Thymus (tissue), 14 donors: Measurements from ENCODE around the gene POTEF. TPM values are rescaled to one million over a fixed set of nuclear protein-coding genes. Genes with fewer than 3 reads are reported as not detected.
"Not testable (repeated sequence)": the region's sequence is repeated elsewhere in the genome, so short reads cannot be mapped to it uniquely, and the experiment has no call there.

Experiments
- DNase-seq, 9 donors: peaks; one replicate each; pipeline ENCODE4 v3.0.0-alpha.2; 2013; ENCODE audit warnings: low spot score in 9 of 9, low read depth in 6 of 9, missing footprints in 1 of 9
- H3K27ac ChIP-seq, 2 donors: one replicate each; pipeline ENCODE4 v1.5.1; 2013; ENCODE audit warnings: control low read depth in 1 of 2, low read depth in 1 of 2, low read length in 1 of 2, mild to moderate bottlenecking in 1 of 2, moderate library complexity in 1 of 2
- H3K27me3 ChIP-seq, 2 donors: one replicate each; pipeline ENCODE4 v1.5.1; 2013; ENCODE audit warnings: low read length in 1 of 2; ENCODE audit not compliant: control insufficient read depth in 2 of 2, insufficient read depth in 1 of 2
- H3K36me3 ChIP-seq, 2 donors: one replicate each; pipeline ENCODE4 v1.5.1; 2013; ENCODE audit warnings: low read length in 1 of 2, mild to moderate bottlenecking in 1 of 2, moderate library complexity in 1 of 2; ENCODE audit not compliant: control insufficient read depth in 2 of 2, insufficient read depth in 2 of 2
- H3K4me1 ChIP-seq, 2 donors: one replicate each; pipeline ENCODE4 v1.5.1; 2013; ENCODE audit warnings: low read length in 2 of 2; ENCODE audit not compliant: control insufficient read depth in 2 of 2, insufficient read depth in 2 of 2
- H3K4me3 ChIP-seq, 2 donors: one replicate each; pipeline ENCODE4 v1.5.1; 2013; ENCODE audit warnings: low read length in 2 of 2, control low read depth in 1 of 2, mild to moderate bottlenecking in 1 of 2
- H3K9me3 ChIP-seq, 2 donors: one replicate each; pipeline ENCODE4 v1.5.1; 2013; ENCODE audit warnings: low read length in 1 of 2, mild to moderate bottlenecking in 1 of 2; ENCODE audit not compliant: control insufficient read depth in 2 of 2, insufficient read depth in 1 of 2
- WGBS: extraction: QIAGEN DNeasy Blood & Tissue Kit; methylation state at CpG from one replicate; pipeline ENCODE4 v1.1.7; 2013; 5-methylcytosine and 5-hydroxymethylcytosine counted together
- long read RNA-seq, 10 donors: transcript quantifications; one replicate each; lab custom pipeline, GENCODE V29; 2026
- polyA plus RNA-seq: library from polyadenylated mRNA; stranded (reverse); fragments of 200-250 nt; gene quantifications from one replicate; pipeline ENCODE4 v1.2.3, GENCODE V29; 2013
- total RNA-seq: library from RNA; stranded (reverse); fragments of 120-200 nt; gene quantifications from one replicate; pipeline ENCODE4 v1.2.4, GENCODE V29; 2013
- donor health status: healthy.

POTEF gene
- total RNA-seq (not detected), polyA plus RNA-seq (under 0.01 TPM)
- long read RNA-seq, donor 1: 0 reads
- long read RNA-seq, donor 2: 0 reads
- long read RNA-seq, donor 3: 0 reads
- long read RNA-seq, donor 4: 0 reads
- long read RNA-seq, donor 5: 0 reads
- long read RNA-seq, donor 6: 0 reads
- long read RNA-seq, donor 7: 0 reads
- long read RNA-seq, donor 8: 0 reads
- long read RNA-seq, donor 9: 0 reads
- long read RNA-seq, donor 10: 0 reads

DNA sequence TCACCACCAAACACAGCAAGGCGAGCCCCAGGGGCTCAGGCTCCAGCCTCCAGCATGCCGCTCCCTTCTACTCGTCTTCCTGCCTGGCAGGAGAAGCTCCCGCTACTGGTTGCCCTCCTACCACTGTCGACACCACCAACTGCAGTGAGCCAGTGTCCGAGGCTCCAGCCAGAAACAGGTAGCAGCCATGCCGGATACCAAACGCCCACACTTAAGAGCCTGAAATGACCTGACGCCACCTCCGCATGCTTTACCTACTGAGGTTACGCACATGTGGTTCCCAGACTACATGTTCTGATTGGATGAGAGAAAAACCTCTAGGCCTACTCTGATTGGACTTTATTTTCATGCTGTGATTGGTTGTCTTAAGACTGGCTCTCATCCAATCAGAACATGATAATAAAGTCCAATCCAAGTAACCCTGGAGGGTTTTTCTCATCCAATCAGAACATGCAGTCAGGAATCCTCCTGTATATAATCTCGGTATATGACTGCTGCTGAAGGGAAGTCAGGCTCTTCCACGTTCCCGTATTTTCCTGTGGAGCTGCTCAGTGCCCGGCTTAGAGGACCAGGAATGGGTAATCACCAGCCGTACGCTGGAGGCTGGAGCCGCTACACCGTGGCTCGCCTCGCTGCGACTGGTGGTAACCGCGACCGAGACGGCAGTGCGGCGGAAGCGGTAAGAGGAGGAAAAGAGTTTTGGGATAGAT is at the start of gene POTEF:
Gene POTEF (minus strand): TSS at position 103 of the 710 bp plus-strand sequence. CDS start 8,707 bp downstream, outside the sequence.
- not testable (repeated sequence) for DNase-seq, H3K27me3 ChIP-seq, H3K27ac ChIP-seq, H3K36me3 ChIP-seq, H3K9me3 ChIP-seq, H3K4me1 ChIP-seq, H3K4me3 ChIP-seq
- WGBS: 97% methylated on average over 19 of the region's 29 CpGs

DNA sequence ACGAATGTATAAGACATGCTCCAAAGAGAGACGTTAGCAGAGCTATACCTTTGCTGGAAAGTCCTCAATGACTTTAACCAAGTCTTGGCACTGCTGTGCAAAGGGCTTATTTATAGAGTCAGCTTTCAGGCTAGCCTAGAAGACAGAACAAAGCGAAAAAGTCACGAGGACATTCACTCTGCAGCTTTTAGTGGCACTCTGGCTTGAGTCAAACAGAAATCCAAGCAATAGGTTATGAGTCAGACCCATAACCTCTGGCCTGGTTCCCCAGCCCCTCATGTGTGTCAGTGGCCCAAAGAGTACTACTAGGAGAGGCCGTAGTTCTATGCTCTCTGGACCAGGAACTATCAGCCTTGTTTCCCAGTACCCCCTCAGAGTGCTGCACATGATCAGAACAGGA is 45.8 kb upstream of the POTEF start:
- H3K27ac ChIP-seq, H3K27me3 ChIP-seq, H3K4me1 ChIP-seq, H3K9me3 ChIP-seq, H3K4me3 ChIP-seq, DNase-seq: not testable (repeated sequence)
- H3K36me3 ChIP-seq: peaks cover 35 to 39% of the 10 kb centered on the region in 2 donors
- 96% methylated on average over 5 of the region's 5 CpGs for WGBS

DNA sequence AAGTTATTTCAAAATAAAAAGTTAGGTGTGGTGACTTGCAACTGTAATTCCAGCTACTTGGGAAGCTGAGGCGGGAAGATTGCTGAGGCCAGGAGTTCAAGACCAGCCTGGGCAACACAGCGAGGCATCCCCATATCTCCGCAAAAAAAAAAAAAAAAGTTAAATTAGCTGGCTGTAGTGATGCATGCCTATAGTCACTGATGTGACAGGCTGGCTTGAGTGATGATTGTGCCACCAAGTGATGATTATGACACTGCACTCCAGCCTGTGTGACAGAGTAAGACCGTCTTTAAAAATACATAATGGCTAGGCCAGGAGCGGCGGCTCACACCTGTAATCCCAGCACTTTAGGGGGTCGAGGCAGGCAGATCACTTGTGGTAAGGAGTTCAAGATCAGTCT is 40.9 kb upstream of the POTEF start:
- Histone ChIP-seq H3K27ac (no peak overlapping the region), H3K4me3 (no peak overlapping the region), H3K4me1 (no peaks in the 10 kb centered on the region), H3K36me3 (peaks cover 66 to 68% of the 10 kb centered on the region in 2 donors), H3K9me3 (no peaks in the 10 kb centered on the region), H3K27me3 (no peaks in the 10 kb centered on the region)
- 91% methylated on average over 7 of the region's 7 CpGs for WGBS
- no peak for DNase-seq

DNA sequence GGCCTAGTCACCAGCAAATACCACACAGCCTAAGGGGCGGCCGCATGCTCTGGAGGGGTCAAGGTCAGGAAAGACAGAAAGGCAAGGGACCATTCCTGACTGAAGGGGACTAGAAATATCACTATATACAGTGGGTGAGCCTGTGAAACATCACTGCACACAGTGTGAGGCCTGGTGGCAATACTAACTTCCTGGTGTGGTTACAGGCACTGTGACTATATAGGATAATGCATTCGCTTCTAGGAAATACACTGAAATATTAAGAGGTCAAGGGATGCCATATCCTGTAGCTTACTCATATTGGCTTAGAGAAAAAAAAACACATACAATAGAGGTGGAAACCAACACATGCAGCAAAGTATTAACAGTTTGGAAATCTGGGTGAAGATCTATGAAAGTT is 40.1 kb upstream of the POTEF start:
- H3K9me3 ChIP-seq, H3K4me3 ChIP-seq, H3K27ac ChIP-seq, H3K27me3 ChIP-seq, DNase-seq, H3K4me1 ChIP-seq: not testable (repeated sequence)
- peaks cover 67 to 70% of the 10 kb centered on the region in 2 donors for H3K36me3 ChIP-seq
- 96% methylated on average over 3 of the region's 3 CpGs for WGBS

DNA sequence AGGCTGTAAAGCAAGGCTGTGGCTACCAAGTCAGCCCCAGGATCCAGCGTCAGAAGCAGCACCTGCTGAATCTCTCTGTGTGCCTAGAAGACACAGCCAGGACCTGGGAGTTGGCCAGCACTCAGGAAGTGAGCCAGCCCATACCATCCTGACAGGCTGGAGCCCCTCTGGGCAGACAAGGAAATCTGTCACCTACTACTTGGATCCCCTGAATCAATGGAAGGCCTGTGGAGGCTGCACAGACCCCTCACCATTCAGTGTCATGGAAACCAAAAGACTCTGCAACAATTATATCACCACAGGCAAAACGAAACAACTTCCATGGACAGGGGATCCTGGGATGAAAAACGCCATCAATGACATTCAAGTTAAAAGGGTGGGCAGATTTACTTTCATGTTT is 37.6 kb upstream of the POTEF start:
- DNase-seq, H3K27ac ChIP-seq, H3K9me3 ChIP-seq, H3K4me1 ChIP-seq, H3K4me3 ChIP-seq, H3K27me3 ChIP-seq: not testable (repeated sequence)
- peaks cover 59 to 63% of the 10 kb centered on the region in 2 donors for H3K36me3 ChIP-seq
- WGBS: 83% methylated on average over 3 of the region's 3 CpGs

DNA sequence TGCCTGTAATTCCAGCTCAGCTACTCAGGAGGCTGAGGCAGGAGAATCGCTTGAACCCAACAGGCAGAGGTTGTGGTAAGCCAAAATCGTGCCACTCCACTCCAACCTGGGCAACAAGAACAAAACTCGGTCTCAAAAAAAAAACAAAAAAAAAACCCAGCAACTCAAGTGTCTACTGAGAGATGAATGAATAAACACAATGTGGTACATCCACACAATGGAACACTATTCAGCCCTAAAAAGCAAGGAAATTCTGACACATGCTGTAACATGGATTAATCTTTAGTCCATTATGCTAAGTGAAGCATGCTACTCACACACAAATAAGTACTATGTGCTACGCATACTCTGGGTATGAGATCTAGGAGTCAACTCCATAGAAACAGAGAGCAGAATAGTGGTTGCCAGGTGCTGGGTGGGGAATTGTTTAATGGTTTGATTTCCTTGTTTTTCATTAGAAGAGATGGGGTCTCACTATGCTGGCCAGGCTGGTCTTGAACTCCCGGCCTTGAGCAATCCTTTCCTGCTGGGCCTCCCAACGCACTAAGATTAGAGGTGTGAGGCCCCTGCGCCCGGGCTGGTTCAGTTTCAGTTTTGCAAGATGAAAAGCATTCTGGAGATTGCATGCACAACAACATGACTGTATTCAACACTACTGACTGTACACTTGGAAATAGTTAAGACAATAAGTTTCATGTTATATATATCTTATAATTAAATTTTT is 36.4 kb upstream of the POTEF start:
- H3K4me1 ChIP-seq: no peaks in the 10 kb centered on the region
- H3K9me3 ChIP-seq: no peaks in the 10 kb centered on the region
- DNase-seq: no peak
- WGBS: 97% methylated on average over 8 of the region's 8 CpGs
- H3K4me3 ChIP-seq: no peak overlapping the region
- H3K36me3 ChIP-seq: peaks cover 55 to 63% of the 10 kb centered on the region in 2 donors
- H3K27ac ChIP-seq: no peak overlapping the region
- no peaks in the 10 kb centered on the region for H3K27me3 ChIP-seq

DNA sequence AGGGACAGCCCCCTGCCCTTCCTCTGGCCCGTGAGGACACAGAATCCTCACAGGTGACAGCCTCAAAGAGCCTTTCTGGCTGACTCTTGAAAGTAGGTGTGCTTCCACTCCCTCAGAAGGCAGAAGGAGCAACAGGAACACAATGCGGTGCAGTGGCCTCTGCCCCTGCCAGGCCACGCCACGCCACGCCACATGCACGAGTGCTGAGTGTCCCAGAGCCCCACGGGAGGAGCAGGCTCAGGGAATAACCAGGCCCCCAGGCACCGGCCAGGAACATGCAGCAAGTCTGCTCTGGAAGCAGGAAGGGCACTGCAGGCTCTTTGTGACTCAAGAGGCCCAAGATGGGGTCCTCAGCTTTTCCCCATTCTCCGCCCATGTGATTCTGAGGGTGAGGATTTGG is 33.9 kb upstream of the POTEF start:
- no peaks in the 10 kb centered on the region for H3K9me3 ChIP-seq
- H3K36me3 ChIP-seq: peaks cover 44 to 76% of the 10 kb centered on the region in 2 donors
- WGBS: 95% methylated on average over 9 of the region's 9 CpGs
- no peak overlapping the region for H3K4me3 ChIP-seq
- DNase-seq: no peak
- H3K4me1 ChIP-seq: no peaks in the 10 kb centered on the region
- H3K27ac ChIP-seq: no peak overlapping the region
- H3K27me3 ChIP-seq: no peaks in the 10 kb centered on the region

DNA sequence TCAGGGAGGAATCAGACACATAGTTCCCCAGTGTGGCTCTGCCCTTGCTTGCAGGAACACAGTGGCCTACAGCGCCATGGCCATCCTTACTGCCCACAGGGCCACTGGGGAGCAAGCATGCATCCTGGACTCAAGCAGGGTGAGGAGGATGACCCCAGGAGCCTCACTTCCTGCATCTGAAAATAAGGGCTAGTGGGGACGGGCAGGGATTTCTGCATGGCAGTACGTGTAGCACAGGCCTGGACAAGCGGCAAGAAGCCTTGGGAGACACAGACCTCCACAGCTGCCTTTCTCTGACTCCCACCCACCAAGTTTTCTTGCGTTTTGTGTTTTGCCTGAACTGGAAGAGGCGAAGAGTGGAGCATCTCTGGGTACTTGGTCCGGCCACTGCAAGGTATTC is 33.5 kb upstream of the POTEF start:
- WGBS: 92% methylated on average over 7 of the region's 7 CpGs
- not testable (repeated sequence) for H3K27ac ChIP-seq, H3K4me1 ChIP-seq, H3K27me3 ChIP-seq, DNase-seq, H3K9me3 ChIP-seq, H3K4me3 ChIP-seq
- H3K36me3 ChIP-seq: peaks cover 41 to 73% of the 10 kb centered on the region in 2 donors
